GM15510 (cell line): ENCODE results near the gene CYP26A1.

Source experiments
- POLR2A ChIP-seq: IDR thresholded peaks from 3 replicates; pipeline ENCODE4 v1.6.1; 2011; ENCODE audit warnings: borderline replicate concordance; ENCODE audit not compliant: insufficient read length; ENCODE audit errors: extremely low read depth

The CYP26A1 gene

GRCh38 chr10:93115661-93116383 lies 42.1 kb downstream of the CYP26A1 start:
- TF ChIP-seq POLR2A = no peak

DNA sequence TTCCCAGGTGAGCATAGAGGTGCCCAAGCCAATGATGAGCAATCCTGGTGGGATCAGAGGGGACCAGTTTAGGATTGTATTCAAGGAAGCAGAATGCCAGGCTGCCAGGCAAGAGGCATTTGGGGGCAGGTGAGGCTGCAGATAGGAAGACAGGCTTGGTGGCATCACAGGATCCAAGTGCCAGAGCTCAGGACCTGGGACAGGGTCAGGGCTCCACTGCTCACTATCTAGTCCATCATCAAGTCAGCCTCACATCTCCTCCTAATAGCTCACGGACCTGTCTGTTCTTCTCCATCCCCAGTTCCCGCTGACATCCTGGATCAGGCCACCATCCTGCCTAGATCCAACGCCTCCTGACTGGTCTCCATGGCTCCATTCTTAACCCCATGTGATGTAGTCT lies 47.6 kb downstream of the CYP26A1 start:
- TF ChIP-seq POLR2A = no peak

- no peak for TF ChIP-seq POLR2A
Observed at GRCh38 chr10:93123766-93124165, 50.1 kb downstream of the CYP26A1 start.

GRCh38 chr10:93124580-93125318 lies 51.1 kb downstream of the CYP26A1 start:
- TF ChIP-seq POLR2A = no peak

- TF ChIP-seq POLR2A = no peak
Observed at GRCh38 chr10:93125966-93126365, 52.3 kb downstream of the CYP26A1 start.

DNA sequence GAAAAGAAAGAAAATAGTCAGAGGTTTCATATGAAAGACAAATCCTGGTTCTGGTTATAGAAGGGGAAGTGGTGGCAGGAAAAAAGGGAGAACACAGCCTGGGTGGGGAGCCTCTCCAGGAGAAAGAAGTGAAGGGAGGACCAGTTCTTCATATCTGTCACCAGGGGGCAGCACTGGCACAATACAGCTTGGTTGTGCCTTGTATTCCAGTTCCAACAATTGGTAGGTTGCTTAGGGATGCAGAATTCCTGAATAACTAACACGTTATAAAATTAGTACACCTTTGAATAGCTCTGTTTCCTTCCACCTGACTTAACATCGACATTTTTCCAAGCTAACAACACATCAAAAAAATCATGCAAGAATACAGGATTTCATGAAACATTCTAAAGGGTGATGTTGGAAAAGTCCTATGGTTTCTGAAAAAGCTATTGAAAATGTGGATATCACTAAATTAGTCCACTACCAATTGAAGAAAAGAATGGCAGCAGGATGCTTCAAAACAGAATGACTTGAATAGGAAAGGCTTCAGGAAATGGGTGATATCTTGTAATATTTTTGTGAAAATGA lies 52.9 kb downstream of the CYP26A1 start:
- TF ChIP-seq POLR2A = no peak
